Measurements from ENCODE around the gene IRAG1. TPM values are rescaled to one million over a fixed set of nuclear protein-coding genes. Genes with fewer than 3 reads are reported as not detected.

Gene IRAG1
- total and polyA plus RNA-seq, 5 experiments from 2014 or later = not detected

DNA sequence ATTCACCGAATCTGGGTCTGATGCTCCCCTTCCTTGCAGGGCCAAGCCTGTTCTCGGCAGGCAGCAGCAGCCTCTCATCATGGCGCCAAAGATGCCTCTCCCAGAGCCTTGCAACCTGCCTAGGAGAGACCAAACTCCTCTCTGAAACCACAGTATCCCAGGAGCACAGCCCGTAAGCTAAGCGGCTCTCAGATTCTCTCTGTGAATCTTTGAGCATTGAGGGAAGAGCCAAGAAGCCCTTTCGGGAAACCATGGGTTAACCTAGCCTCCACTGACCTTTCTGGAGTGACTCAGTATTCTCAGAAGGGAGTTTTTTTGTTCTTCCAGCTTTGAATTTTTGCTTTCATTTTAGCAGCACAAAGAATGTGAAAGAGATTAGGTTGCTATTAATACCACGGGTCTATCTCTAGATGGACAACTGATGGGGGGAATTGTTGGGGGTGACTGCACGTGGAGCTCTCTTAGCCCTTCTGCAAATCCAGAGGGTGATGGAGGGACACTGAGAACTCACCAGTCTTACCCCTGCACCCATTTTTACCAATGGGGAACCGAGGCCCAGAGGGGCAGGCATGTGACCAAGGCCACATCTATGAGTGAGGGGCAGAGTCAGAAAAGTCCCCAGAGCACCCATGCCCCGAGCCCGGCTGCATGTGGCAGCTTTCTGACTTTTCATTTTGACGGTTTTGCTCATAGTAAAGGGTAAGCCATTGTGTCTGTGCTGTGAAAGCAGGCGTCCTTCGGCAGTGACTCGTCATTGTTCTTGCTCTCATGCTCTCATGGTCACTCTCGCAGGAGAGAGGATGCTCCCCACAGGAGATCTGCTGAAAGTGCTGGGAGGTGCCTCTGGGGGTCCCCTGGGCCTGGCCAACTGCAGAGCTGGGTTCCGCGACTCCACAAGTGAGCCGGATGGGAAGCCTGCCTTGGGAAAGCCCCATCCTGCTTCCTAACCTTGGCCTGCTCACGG, 36.0 kb downstream of the IRAG1 start:
- POLR2A ChIA-PET = no interaction called here

DNA sequence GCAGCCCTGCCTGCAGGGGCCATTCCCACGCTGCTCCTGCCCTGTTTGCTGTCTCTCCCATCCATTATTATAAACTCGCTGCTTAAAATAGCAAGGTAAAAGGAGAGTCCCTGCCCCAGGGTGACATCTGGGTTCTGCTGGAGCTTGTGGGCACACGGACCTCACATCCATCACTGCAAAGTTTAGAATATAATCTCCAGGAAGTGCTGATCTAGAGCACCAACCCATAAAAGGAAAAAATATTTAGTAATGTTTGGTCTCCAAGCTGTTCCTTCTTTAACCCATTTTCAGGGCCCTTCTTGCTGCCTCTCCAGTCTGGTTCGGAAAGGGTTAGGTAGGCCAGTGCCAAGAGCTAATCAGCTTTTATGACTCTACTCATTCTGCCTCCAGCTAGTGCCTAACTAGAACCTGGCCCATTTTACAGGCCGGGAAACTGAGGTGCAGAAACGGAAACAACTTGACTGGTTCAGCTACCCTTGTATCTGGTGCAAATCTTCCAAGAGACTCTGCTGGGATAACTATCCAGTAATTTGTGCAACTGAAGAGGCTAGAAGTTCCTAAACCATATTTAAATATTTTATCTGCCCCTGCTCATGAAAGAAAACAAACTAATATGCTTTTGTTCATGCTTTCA, 37.5 kb downstream of the IRAG1 start:
- H3K4me1 Mint-ChIP-seq = peaks cover 0 to 40% (median 0%) of the 10 kb centered on the region in 4 donors
- no peaks in the 10 kb centered on the region for H3K36me3 Mint-ChIP-seq
- no peaks in the 10 kb centered on the region for H3K9me3 Mint-ChIP-seq
- no peak overlapping the region for H3K27ac Mint-ChIP-seq
- no peak for DNase-seq
- no peak overlapping the region for H3K4me3 Mint-ChIP-seq
- no peak for ATAC-seq
- H3K27me3 Mint-ChIP-seq = no peaks in the 10 kb centered on the region
- POLR2A ChIA-PET = interaction anchor here (0.6 to 1.8 kb wide), 2 partner anchors 243 to 389 kb away, joined by 3 to 5 read pairs; no protein-coding TSS in a partner anchor

More for the DNA sequence above, 36.0 kb downstream of the IRAG1 start:
- H3K4me3 Mint-ChIP-seq = no peak overlapping the region
- DNase-seq (no peak), ATAC-seq (no peak)
- no peaks in the 10 kb centered on the region for H3K9me3 Mint-ChIP-seq
- no peaks in the 10 kb centered on the region for H3K36me3 Mint-ChIP-seq
- no peaks in the 10 kb centered on the region for H3K27me3 Mint-ChIP-seq
- H3K4me1 Mint-ChIP-seq = peaks cover 0 to 37% (median 0%) of the 10 kb centered on the region in 4 donors
- H3K27ac Mint-ChIP-seq = no peak overlapping the region

DNA sequence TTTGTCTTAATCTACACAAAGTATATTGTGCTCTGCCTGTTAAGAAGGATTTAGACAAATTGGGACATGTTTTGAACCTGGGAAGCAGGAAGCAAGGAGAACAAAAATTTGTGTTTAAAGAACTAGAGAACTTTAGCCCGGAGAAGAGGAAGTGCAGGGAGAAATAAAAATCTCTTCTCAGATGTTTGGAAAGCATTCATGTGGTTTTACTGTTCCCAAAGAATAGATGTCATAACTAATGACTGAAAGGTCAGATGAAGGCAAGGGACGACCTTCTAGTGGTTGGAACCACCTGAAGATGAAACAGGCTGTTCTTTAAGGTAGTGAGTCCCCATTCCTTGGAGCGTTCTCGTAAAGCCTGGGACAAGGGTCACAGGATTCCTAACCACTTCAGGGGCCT, 38.3 kb downstream of the IRAG1 start:
- ATAC-seq (no peak), DNase-seq (no peak)
- no peaks in the 10 kb centered on the region for H3K27me3 Mint-ChIP-seq
- H3K27ac Mint-ChIP-seq = no peak overlapping the region
- peaks cover 0 to 41% (median 0%) of the 10 kb centered on the region in 4 donors for H3K4me1 Mint-ChIP-seq
- no peaks in the 10 kb centered on the region for H3K36me3 Mint-ChIP-seq
- no peaks in the 10 kb centered on the region for H3K9me3 Mint-ChIP-seq
- H3K4me3 Mint-ChIP-seq = no peak overlapping the region
- POLR2A ChIA-PET = interaction anchor here (1.8 kb wide), 1 partner anchor 242 kb away, joined by 5 read pairs; no protein-coding TSS in a partner anchor

DNA sequence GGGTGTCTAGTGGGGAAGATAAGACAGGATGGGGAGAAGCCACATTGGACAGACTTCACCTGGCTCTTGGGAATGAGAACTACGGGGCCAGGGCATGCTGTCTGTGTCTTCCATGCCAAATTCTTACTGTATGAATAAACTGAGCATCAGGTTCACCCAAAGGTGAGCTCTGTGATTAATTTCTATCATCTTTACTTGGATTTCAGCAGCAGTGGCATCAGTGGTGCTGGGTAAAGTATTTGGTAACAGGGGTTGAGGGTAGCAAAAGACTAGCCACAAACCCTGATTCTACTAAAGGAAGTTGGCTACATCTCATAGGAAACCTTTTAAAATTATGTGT, 38.8 kb downstream of the IRAG1 start:
- no peaks in the 10 kb centered on the region for H3K9me3 Mint-ChIP-seq
- H3K27me3 Mint-ChIP-seq = no peaks in the 10 kb centered on the region
- DNase-seq (no peak), ATAC-seq (no peak)
- H3K4me1 Mint-ChIP-seq = peaks cover 0 to 45% (median 0%) of the 10 kb centered on the region in 4 donors
- no peaks in the 10 kb centered on the region for H3K36me3 Mint-ChIP-seq
- POLR2A ChIA-PET = interaction anchor here (1.9 kb wide), 1 partner anchor 241 kb away, joined by 8 read pairs; no protein-coding TSS in a partner anchor
- H3K4me3 Mint-ChIP-seq = no peak overlapping the region
- H3K27ac Mint-ChIP-seq = peak overlapping the region in 1 of 10 donors; percentile 11

DNA sequence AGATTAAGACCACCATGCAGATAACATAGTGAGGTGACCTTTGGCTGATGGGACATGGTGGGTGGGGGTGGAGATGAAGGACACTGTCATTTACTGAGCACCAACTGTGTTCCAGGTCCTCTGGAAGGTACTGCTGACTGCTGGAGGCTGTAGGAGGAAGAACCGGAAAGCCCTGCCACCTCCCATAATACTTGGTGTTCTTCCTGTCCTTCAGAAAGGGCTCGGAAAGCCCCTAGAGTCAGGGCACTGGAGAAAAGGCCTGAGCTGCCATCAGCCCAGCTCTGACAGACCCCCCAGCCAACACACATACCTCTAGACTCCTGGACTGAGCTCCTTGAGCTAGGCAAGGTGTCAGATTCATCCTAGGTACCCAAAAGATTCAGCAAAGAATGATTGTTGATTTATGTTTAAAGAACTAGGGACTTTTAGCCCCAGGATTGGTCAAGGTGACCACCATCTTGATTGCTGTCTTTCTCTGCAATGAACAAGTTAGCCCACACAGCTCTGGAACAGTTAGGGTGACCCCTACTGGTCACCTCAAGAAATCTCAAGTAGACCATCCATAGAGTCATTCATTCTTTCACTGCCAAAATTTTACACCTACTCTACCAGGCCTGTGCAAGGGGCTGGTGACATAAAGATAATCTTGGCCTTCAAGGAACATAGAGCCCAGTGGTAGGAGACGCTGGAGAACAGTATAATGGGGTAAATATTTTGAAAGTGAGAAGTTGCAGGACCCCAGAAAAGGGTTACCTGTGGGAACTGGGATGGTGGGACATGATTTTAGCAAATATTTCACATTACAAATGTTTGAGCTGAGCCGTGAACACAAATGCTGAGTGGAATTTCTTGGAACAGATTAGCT, 39.4 kb downstream of the IRAG1 start:
- H3K4me1 Mint-ChIP-seq = peaks cover 0 to 43% (median 0%) of the 10 kb centered on the region in 4 donors
- DNase-seq = peak in 6 of 10 donors; percentile 23 to 54 (median 37)
- no peaks in the 10 kb centered on the region for H3K36me3 Mint-ChIP-seq
- peak; percentile 72 to 82 for ATAC-seq
- H3K27ac Mint-ChIP-seq = peak overlapping the region in 1 of 10 donors; percentile 11
- no peaks in the 10 kb centered on the region for H3K9me3 Mint-ChIP-seq
- H3K4me3 Mint-ChIP-seq = no peak overlapping the region
- POLR2A ChIA-PET = interaction anchor here (0.6 to 1.9 kb wide), 2 partner anchors 240 to 1355 kb away, joined by 3 to 8 read pairs; no protein-coding TSS in a partner anchor
- H3K27me3 Mint-ChIP-seq = no peaks in the 10 kb centered on the region

DNA sequence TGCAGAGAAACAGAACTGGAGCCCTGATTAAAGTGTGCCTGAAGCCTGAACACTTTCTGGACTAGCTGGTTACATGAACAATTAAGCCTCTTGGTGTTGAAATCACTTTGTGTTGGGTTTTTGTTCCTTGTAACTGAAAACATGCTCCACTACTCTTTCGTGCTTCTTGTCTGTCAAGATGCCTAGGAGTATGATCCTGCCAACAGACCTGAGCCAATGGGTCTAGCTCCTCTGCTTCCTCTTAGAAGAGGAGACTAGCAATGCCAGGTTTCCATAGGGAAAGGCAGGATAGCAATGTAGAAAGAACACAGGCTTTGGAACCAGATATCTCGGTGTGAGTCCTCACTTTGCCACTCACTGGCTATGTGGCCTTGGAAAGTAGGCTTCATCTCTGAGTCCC, 40.3 kb downstream of the IRAG1 start:
- no peaks in the 10 kb centered on the region for H3K9me3 Mint-ChIP-seq
- DNase-seq (no peak), ATAC-seq (no peak)
- H3K4me3 Mint-ChIP-seq = no peak overlapping the region
- POLR2A ChIA-PET = interaction anchor here (1.9 kb wide), 1 partner anchor 240 kb away, joined by 8 read pairs; no protein-coding TSS in a partner anchor
- H3K4me1 Mint-ChIP-seq = peaks cover 0 to 40% (median 0%) of the 10 kb centered on the region in 4 donors
- no peaks in the 10 kb centered on the region for H3K27me3 Mint-ChIP-seq
- no peaks in the 10 kb centered on the region for H3K36me3 Mint-ChIP-seq
- H3K27ac Mint-ChIP-seq = no peak overlapping the region

DNA sequence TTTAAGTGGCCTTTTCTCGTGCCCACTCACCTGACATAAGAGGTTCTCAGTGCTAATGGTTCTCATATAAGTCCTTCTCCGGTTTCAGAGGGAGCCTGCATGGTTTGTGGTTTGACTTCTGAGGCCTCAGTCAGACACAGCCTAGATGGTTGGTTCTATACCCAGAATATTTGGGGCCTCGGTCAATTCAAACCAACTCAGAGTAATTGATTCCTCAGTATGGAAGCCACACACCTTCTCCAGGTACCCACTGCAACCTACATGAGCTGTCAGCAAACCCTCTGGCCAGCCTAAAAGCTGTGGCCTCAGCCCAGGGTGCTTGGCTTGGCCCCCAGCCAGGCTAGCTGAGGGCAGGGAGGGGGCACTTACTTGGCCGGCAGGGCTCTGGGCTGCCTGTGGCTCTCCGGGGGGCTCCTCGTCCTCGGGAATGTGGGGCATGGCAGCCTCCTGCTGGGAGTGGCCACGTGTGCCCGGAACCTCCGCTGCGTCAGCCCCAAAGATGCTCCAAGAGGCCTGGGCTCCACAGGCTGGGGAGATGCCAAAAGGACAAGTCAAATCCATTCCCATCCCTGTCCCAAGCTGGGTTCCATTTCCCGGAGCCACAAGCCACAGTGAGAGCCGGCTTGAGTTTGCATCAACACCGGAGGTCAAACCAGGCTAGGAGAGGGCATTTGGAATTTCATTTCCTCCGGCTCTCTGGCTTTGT, 41.7 kb downstream of the IRAG1 start:
- no peak for DNase-seq
- H3K36me3 Mint-ChIP-seq = no peaks in the 10 kb centered on the region
- POLR2A ChIA-PET = no interaction called here
- no peak overlapping the region for H3K4me3 Mint-ChIP-seq
- H3K9me3 Mint-ChIP-seq = no peaks in the 10 kb centered on the region
- no peak for ATAC-seq
- peaks cover 0 to 39% (median 0%) of the 10 kb centered on the region in 4 donors for H3K4me1 Mint-ChIP-seq
- H3K27ac Mint-ChIP-seq = no peak overlapping the region
- H3K27me3 Mint-ChIP-seq = no peaks in the 10 kb centered on the region

DNA sequence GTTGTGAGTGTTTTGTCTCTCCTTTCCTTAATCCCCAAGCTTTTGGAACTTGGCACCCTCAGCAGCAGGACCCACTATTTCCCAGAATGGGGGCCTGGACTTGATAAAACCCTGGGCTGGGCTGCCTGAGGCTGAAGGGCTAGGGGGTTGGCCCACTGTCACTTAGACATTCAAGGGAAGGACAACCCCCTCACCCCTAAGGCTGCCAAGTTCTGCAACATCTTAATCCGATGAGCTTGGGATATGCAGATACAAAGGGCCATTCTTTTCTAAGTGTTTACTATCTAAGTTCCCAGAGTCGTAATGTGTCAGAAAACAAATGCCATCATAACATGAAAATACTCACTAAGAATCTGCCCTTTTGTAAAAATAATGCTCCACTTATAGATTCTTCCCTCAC, 42.9 kb downstream of the IRAG1 start:
- no peak for ATAC-seq
- no peaks in the 10 kb centered on the region for H3K9me3 Mint-ChIP-seq
- H3K4me3 Mint-ChIP-seq = no peak overlapping the region
- POLR2A ChIA-PET = no interaction called here
- H3K4me1 Mint-ChIP-seq = peaks cover 0 to 44% (median under 1%) of the 10 kb centered on the region in 4 donors
- DNase-seq = no peak
- no peak overlapping the region for H3K27ac Mint-ChIP-seq
- no peaks in the 10 kb centered on the region for H3K36me3 Mint-ChIP-seq
- H3K27me3 Mint-ChIP-seq = no peaks in the 10 kb centered on the region

DNA sequence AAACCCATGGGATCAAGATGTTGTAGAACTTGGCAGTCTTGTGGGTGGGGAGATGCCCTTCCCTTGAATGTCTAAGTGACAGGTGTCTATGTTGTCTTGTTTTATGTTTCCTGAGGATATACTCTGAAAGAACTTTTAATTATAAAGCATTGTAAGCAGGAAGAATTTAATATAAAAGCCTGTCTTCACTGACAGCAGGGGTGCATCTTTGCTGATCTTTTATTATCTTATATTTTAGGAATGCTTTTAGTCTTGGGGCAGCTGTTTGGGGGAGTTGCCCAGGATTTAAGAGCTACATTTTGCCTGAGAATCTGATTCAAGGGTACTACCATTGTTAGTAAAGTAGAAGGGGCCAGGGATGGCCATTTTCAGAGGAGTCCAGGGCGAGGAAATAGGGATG, 43.4 kb downstream of the IRAG1 start:
- ATAC-seq (no peak), DNase-seq (no peak)
- peaks cover 0 to 40% (median under 1%) of the 10 kb centered on the region in 4 donors for H3K4me1 Mint-ChIP-seq
- H3K9me3 Mint-ChIP-seq = no peaks in the 10 kb centered on the region
- H3K27me3 Mint-ChIP-seq = no peaks in the 10 kb centered on the region
- no peak overlapping the region for H3K27ac Mint-ChIP-seq
- no peaks in the 10 kb centered on the region for H3K36me3 Mint-ChIP-seq
- POLR2A ChIA-PET = no interaction called here
- no peak overlapping the region for H3K4me3 Mint-ChIP-seq

DNA sequence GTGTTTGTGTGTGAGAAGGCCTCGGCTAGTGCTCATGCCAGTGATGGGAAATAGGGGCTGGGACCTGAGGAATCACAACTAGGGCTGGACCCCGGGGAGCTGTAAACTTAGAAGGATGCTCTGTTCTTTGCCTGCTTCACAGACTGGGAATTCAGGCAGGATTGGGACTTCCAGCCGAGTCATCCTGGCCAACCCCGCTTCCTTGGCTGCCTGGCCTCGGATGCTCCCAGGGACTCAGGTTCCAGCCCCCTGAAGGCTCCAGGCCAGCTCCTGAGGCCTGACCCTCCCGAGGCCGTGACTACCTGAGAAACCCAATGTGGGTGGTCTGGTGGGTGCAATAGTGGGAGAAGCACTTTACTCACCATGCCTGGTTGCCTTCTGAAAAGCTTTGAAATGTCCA, 44.7 kb downstream of the IRAG1 start:
- POLR2A ChIA-PET = no interaction called here
- Mint-ChIP-seq H3K36me3 (no peaks in the 10 kb centered on the region), H3K27me3 (no peaks in the 10 kb centered on the region), H3K27ac (no peak overlapping the region), H3K4me1 (peaks cover 0 to 31% (median under 1%) of the 10 kb centered on the region in 4 donors), H3K9me3 (no peaks in the 10 kb centered on the region), H3K4me3 (no peak overlapping the region)
- no peak for ATAC-seq
- no peak for DNase-seq

DNA sequence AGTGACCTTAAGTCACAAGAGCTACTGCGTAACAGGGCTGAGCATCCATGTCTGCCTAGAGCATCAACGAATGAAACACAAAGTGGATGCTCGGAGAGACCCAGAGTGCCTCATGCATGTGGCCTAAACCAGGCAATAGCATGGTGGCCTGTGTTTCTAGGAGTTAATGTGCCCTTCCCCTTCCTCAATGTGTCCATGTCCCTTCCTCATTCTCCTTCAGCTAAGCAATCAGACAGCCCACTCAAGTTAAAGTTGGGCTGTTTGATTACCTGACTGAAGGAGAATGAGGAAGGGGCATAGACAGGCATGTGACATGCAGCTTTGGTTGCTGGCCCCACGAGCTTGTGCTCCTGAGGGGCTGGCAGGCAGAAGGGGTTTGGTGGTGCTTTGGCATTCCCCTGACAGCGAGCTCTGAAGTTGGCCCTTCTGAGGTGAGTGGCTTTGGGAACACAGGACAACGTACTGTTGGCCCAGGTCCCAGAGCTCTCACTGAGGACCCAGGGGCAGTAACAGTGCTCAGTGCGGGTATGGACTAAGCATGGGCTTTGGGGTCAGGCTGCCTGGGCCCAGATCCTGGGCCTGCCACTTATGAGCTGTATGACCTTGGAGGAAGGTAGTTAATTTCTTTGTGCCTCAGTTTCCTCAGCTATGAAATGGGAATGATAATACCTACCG, 46.7 kb downstream of the IRAG1 start:
- Mint-ChIP-seq H3K9me3 (no peaks in the 10 kb centered on the region), H3K27ac (no peak overlapping the region), H3K36me3 (no peaks in the 10 kb centered on the region), H3K27me3 (no peaks in the 10 kb centered on the region), H3K4me1 (peaks cover 0 to 30% (median under 1%) of the 10 kb centered on the region in 4 donors), H3K4me3 (no peak overlapping the region)
- DNase-seq (no peak), ATAC-seq (no peak)
- POLR2A ChIA-PET = no interaction called here
